OCI-LY7 (cell line): ENCODE data around the gene DYRK4.

Source experiments
- EZH2phosphoT487 ChIP-seq: fragments of 200-600 bp; sonication (generic); IDR thresholded peaks from 2 replicates; pipeline ENCODE4 v1.6.1; 2018; ENCODE audit warnings: low read depth, borderline replicate concordance, mild to moderate bottlenecking, mixed run types, antibody characterized with exemption, low read length, moderate library complexity, mixed read lengths
- TF ChIP-seq, protein P1 (sequence below): fragments of 200-600 bp; sonication (generic); conservative IDR thresholded peaks from 2 replicates; pipeline ENCODE4 v1.5.1; 2014; ENCODE audit warnings: mild to moderate bottlenecking, antibody characterized with exemption, low read length, moderate library complexity, mixed read lengths

DNA sequence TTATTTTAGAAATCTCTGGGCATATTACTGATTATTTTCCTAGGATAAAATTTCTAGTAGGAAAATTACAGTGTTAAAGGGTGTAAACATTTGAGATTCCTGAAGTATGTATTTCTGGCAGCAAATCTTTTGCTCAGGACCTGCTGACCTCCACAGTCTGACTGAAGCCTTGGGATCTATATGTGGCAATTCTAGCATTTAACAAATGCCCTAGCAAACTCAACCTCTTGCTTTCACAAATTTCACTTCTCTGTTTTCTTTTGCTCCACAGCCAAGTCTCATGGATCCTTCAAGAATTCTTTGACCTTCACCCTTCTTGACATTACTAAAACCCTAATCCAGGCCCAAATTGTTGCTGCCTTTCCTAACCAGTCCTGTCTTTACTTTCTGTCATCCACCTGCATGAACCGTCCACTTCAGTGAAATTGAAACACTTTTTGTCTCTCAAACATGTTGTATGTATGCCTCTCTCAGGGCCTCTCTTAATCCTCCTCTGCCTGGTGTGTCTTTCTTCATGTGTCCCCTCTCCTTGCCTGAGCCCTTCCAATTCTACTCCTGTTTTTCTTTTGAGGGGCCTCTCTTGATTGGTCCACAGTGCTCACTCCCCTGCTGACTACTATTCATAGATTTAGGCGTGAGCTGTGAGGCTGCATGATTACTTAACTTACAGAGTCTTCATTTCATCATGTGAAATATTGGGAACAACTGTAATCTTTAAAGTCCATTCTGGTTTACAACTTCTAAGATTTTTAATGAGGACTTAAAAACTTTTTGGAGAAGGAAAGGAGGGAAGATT lies 5.1 kb upstream of the DYRK4 start:
- TF ChIP-seq, protein P1, sequence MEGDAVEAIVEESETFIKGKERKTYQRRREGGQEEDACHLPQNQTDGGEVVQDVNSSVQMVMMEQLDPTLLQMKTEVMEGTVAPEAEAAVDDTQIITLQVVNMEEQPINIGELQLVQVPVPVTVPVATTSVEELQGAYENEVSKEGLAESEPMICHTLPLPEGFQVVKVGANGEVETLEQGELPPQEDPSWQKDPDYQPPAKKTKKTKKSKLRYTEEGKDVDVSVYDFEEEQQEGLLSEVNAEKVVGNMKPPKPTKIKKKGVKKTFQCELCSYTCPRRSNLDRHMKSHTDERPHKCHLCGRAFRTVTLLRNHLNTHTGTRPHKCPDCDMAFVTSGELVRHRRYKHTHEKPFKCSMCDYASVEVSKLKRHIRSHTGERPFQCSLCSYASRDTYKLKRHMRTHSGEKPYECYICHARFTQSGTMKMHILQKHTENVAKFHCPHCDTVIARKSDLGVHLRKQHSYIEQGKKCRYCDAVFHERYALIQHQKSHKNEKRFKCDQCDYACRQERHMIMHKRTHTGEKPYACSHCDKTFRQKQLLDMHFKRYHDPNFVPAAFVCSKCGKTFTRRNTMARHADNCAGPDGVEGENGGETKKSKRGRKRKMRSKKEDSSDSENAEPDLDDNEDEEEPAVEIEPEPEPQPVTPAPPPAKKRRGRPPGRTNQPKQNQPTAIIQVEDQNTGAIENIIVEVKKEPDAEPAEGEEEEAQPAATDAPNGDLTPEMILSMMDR: no peak
- no peak for TF ChIP-seq EZH2phosphoT487
